ENCODE measurements around the gene ERBB2. TPM values are rescaled to one million over a fixed set of nuclear protein-coding genes. Genes with fewer than 3 reads are reported as not detected.
A peak's percentile ranks its signal among the peaks of the same experiment; 100 is the strongest.

Gene ERBB2
- total and polyA plus RNA-seq, 9 of the 15 experiments (the other 6 are each of a cell fraction or from before 2014, with no cell fraction given), result 0.74 to 5.6 (median 3.3) TPM

DNA sequence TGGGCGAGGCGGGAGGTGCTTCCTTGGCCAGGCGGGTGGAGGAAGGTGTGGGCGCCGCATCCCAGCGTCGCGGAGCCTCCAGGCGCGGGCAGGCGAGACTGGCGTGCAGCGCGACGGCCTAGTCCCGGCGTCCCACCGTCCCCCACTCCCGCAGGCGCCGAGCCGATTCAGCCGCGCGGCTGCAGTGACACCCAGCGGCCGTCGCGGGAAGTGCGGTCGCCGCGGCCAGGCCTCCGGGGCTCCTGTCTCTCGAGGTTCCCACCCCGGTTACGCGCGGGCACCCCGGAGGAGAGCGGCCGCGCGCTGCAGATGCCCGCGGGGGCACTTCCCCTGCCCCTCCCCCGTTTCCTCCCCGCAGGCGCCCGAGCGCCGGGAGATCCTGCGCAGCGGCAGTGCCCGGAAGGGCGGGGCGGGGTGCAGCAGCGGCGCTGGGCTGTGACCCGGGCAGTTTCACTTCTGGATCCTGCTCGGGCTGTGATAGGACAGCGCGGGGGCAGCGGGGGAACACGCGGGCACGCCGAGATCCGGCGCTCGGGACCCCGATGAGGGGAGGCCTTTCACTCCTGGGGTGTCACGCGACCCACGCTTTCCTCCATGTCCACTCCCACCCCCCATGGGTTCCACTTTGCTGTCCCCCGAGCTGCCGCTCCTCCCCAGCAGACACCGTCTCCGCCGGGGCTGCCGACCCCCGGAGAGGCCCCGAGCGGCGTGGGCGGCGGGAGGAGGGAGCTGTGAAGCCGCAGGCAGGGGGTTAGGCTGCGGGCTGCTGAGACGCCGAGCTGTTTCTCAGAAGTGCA is 54.5 kb downstream of the ERBB2 start (continued):
- TF ChIP-seq KLF16 (IDR thresholded peaks at IDR 0.05), result no peak; the same call in 1 of the 2 replicates
- no peak for TF ChIP-seq ZNF408 (CRISPR knock-in tag; IDR thresholded peaks at IDR 0.05; ENCODE audit: low read depth)
- TF ChIP-seq DNMT1 (IDR thresholded peaks at IDR 0.05), result no peak
- TF ChIP-seq, protein P1, sequence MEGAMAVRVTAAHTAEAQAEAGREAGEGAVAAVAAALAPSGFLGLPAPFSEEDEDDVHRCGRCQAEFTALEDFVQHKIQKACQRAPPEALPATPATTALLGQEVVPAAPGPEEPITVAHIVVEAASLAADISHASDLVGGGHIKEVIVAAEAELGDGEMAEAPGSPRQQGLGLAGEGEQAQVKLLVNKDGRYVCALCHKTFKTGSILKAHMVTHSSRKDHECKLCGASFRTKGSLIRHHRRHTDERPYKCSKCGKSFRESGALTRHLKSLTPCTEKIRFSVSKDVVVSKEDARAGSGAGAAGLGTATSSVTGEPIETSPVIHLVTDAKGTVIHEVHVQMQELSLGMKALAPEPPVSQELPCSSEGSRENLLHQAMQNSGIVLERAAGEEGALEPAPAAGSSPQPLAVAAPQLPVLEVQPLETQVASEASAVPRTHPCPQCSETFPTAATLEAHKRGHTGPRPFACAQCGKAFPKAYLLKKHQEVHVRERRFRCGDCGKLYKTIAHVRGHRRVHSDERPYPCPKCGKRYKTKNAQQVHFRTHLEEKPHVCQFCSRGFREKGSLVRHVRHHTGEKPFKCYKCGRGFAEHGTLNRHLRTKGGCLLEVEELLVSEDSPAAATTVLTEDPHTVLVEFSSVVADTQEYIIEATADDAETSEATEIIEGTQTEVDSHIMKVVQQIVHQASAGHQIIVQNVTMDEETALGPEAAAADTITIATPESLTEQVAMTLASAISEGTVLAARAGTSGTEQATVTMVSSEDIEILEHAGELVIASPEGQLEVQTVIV (CRISPR knock-in tag; IDR thresholded peaks at IDR 0.05; ENCODE audit: borderline replicate concordance), result no peak
- 0 out of 2 replicates have a peak, but pooled peaks have one; percentile 16 for TF ChIP-seq HDAC8 (tag; IDR thresholded peaks at IDR 0.05)
- TF ChIP-seq RBM22 (IDR thresholded peaks at IDR 0.05; ENCODE audit: low read depth, low read length, poor library complexity, severe bottlenecking), result no peak
- no peak for TF ChIP-seq CHCHD3 (CRISPR knock-in tag; IDR thresholded peaks at IDR 0.05)
- TF ChIP-seq ELF4 (CRISPR knock-in tag; IDR thresholded peaks at IDR 0.05), result 0 out of 2 replicates have a peak, but pooled peaks have one; percentile 32
- TF ChIP-seq BDP1 (IDR thresholded peaks at IDR 0.05; ENCODE audit: insufficient read depth, insufficient read length), result no peak
- no peak for TF ChIP-seq FOXJ3 (CRISPR knock-in tag; IDR thresholded peaks at IDR 0.05)
- TF ChIP-seq CXXC5 (CRISPR knock-in tag; IDR thresholded peaks at IDR 0.05), result peak; percentile 91
- TF ChIP-seq ZBTB7A (IDR thresholded peaks at IDR 0.05; ENCODE audit: borderline replicate concordance, control insufficient read depth, low read depth, low read length), result peak; percentile 80
- TF ChIP-seq HNRNPUL1 (IDR thresholded peaks at IDR 0.05; ENCODE audit: low read length), result no peak
- peak; percentile 66; the same call in 1 of the 2 replicates for TF ChIP-seq EP400 (IDR thresholded peaks at IDR 0.05)
- TF ChIP-seq ZNF668 (CRISPR knock-in tag; IDR thresholded peaks at IDR 0.05), result no peak
- no peak for TF ChIP-seq SMARCB1 (IDR thresholded peaks at IDR 0.05; ENCODE audit: insufficient read length, low read depth)
- no peak for TF ChIP-seq CREB5 (CRISPR knock-in tag; IDR thresholded peaks at IDR 0.05)
- TF ChIP-seq USF2 (CRISPR knock-in tag; IDR thresholded peaks at IDR 0.05), result 0 out of 2 replicates have a peak, but pooled peaks have one; percentile 14
- no peak for TF ChIP-seq CREBBP (IDR thresholded peaks at IDR 0.05; ENCODE audit: low read depth, low read length)
- no peak for TF ChIP-seq CEBPB (tag; IDR thresholded peaks at IDR 0.05)
- TF ChIP-seq, protein P2, sequence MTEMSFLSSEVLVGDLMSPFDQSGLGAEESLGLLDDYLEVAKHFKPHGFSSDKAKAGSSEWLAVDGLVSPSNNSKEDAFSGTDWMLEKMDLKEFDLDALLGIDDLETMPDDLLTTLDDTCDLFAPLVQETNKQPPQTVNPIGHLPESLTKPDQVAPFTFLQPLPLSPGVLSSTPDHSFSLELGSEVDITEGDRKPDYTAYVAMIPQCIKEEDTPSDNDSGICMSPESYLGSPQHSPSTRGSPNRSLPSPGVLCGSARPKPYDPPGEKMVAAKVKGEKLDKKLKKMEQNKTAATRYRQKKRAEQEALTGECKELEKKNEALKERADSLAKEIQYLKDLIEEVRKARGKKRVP (CRISPR knock-in tag; IDR thresholded peaks at IDR 0.05), result no peak
- no peak for TF ChIP-seq TBL1XR1 (IDR thresholded peaks at IDR 0.05; ENCODE audit: low read length in 2 of 2)
- TF ChIP-seq HEY1 (CRISPR knock-in tag; IDR thresholded peaks at IDR 0.05; ENCODE audit: borderline replicate concordance), result no peak
- TF ChIP-seq SMARCA4 (IDR thresholded peaks at IDR 0.05), result no peak
- TF ChIP-seq RNF2 (IDR thresholded peaks at IDR 0.05), result 0 out of 2 replicates have a peak, but pooled peaks have one; percentile 37
